Nephron (organoid): Measurements from ENCODE around the gene BSCL2.
A peak's percentile ranks its signal among the peaks of the same experiment; 100 is the strongest.
"Not testable (repeated sequence)": the region's sequence is repeated elsewhere in the genome, so short reads cannot be mapped to it uniquely, and the experiment has no call there.

ENCODE experiments used
- H3K27ac Mint-ChIP-seq, 3 experiments: 2 replicates each; pipeline ENCODE4 v1.8.0; 2020; ENCODE audit warnings: mixed read lengths in 3 of 3, mild to moderate bottlenecking in 2 of 3, moderate library complexity in 1 of 3
- H3K27me3 Mint-ChIP-seq: 2 replicates; pipeline ENCODE4 v1.8.0; 2021; ENCODE audit warnings: low read depth, mild to moderate bottlenecking, moderate library complexity, mixed read lengths
- H3K36me3 Mint-ChIP-seq: 2 replicates; pipeline ENCODE4 v1.8.0; 2020; ENCODE audit warnings: low read depth, mixed read lengths
- H3K4me1 Mint-ChIP-seq: 2 replicates; pipeline ENCODE4 v1.8.0; 2020; ENCODE audit warnings: mixed read lengths
- H3K4me3 Mint-ChIP-seq, 3 experiments: 2 replicates each; pipeline ENCODE4 v1.8.0; 2020; ENCODE audit warnings: mild to moderate bottlenecking in 3 of 3, mixed read lengths in 3 of 3, moderate library complexity in 2 of 3
- H3K9me3 Mint-ChIP-seq: 2 replicates; pipeline ENCODE4 v1.8.0; 2020; ENCODE audit warnings: mixed read lengths
- TF ChIP-seq, protein P1 (sequence below), 3 experiments: fragments of 200-600 bp; sonication (generic); IDR thresholded peaks; one replicate each; pipeline ENCODE4 v1.5.0; 2021; ENCODE audit warnings: antibody characterized with exemption in 3 of 3; ENCODE audit not compliant: unreplicated experiment in 3 of 3

The BSCL2 gene

DNA sequence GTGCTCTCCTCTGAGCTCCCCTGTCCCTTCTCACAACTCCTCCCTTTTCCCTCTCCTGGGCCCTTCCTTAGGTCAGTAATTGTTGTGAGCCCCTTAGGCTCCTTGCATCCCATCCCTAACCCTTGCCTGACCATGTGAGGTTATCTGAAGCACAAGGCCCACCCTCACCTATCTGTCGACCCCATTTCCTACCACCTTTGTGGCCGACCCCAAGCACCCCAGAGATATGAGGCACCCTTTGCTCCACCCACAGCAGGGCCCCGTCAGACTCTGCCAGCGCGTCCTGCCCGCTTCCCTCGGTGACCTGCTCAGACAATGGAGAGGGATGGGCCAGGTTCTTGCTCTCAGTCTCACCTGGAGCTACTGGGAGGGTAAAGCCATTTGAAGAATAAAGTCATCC is 1.6 kb upstream of the BSCL2 start:
- H3K27me3 Mint-ChIP-seq, result no peaks in the 10 kb centered on the region
- peaks cover 49% of the 10 kb centered on the region for H3K4me1 Mint-ChIP-seq
- peak overlapping the region; percentile 83 to 91 (median 90) for H3K4me3 Mint-ChIP-seq
- H3K9me3 Mint-ChIP-seq, result no peaks in the 10 kb centered on the region
- TF ChIP-seq, protein P1, sequence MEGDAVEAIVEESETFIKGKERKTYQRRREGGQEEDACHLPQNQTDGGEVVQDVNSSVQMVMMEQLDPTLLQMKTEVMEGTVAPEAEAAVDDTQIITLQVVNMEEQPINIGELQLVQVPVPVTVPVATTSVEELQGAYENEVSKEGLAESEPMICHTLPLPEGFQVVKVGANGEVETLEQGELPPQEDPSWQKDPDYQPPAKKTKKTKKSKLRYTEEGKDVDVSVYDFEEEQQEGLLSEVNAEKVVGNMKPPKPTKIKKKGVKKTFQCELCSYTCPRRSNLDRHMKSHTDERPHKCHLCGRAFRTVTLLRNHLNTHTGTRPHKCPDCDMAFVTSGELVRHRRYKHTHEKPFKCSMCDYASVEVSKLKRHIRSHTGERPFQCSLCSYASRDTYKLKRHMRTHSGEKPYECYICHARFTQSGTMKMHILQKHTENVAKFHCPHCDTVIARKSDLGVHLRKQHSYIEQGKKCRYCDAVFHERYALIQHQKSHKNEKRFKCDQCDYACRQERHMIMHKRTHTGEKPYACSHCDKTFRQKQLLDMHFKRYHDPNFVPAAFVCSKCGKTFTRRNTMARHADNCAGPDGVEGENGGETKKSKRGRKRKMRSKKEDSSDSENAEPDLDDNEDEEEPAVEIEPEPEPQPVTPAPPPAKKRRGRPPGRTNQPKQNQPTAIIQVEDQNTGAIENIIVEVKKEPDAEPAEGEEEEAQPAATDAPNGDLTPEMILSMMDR (IDR thresholded peaks at IDR 0.05; ENCODE audit: unreplicated experiment in 3 of 3), result no peak
- peak overlapping the region; percentile 96 to 99 (median 97) for H3K27ac Mint-ChIP-seq
- H3K36me3 Mint-ChIP-seq, result peaks cover 33% of the 10 kb centered on the region

DNA sequence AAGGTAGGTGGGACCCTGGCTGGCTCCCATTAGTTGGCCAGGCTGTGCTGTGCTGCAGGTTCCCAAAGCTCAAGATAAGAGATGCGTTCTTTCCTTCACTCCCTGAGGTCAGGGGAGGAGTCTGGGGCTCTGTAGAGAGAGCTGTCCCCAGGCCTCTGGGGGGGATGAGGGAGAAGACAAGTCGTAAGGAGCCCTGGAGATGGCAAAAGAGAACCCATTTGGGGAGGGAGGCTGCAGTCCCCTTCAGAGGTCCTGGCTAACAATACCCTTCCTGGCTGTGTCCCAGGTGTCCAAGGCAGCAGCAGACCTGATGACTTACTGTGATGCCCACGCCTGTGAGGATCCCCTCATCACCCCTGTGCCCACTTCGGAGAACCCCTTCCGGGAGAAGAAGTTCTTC is 1.2 kb upstream of the BSCL2 start:
- Mint-ChIP-seq H3K27ac (peak overlapping the region; percentile 96 to 99 (median 97)), H3K4me3 (peak overlapping the region; percentile 83 to 91 (median 90)), H3K4me1 (peaks cover 46% of the 10 kb centered on the region), H3K9me3 (no peaks in the 10 kb centered on the region), H3K36me3 (peaks cover 30% of the 10 kb centered on the region), H3K27me3 (no peaks in the 10 kb centered on the region)
- TF ChIP-seq, protein P1 (IDR thresholded peaks at IDR 0.05; ENCODE audit: unreplicated experiment in 3 of 3), result no peak

DNA sequence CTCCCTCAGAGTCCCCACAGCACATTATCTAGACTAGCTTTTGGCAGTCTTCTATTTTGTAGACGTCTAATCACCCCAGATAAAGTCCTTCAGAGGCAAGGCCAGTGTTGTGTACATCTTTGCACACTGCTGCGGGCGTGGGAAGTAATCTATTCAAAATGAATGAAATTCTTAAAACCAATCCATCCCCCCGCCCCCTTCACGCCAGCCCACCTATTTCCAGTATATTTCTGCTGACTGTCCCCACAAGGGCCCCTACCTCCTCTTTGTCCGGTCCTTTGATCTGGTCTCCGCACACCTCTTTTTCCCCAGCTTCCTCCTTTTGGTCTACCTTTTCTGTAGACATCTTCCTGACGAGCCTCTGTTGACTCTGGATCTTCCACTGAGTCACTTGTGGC is 375 bp downstream of the BSCL2 start:
- TF ChIP-seq, protein P1 (IDR thresholded peaks at IDR 0.05; ENCODE audit: unreplicated experiment in 3 of 3), result no peak
- no peaks in the 10 kb centered on the region for H3K27me3 Mint-ChIP-seq
- H3K27ac Mint-ChIP-seq, result peak overlapping the region; percentile 96 to 99 (median 97)
- no peaks in the 10 kb centered on the region for H3K9me3 Mint-ChIP-seq
- peak overlapping the region; percentile 83 to 91 (median 90) for H3K4me3 Mint-ChIP-seq
- peaks cover 25% of the 10 kb centered on the region for H3K36me3 Mint-ChIP-seq
- H3K4me1 Mint-ChIP-seq, result peaks cover 39% of the 10 kb centered on the region

DNA sequence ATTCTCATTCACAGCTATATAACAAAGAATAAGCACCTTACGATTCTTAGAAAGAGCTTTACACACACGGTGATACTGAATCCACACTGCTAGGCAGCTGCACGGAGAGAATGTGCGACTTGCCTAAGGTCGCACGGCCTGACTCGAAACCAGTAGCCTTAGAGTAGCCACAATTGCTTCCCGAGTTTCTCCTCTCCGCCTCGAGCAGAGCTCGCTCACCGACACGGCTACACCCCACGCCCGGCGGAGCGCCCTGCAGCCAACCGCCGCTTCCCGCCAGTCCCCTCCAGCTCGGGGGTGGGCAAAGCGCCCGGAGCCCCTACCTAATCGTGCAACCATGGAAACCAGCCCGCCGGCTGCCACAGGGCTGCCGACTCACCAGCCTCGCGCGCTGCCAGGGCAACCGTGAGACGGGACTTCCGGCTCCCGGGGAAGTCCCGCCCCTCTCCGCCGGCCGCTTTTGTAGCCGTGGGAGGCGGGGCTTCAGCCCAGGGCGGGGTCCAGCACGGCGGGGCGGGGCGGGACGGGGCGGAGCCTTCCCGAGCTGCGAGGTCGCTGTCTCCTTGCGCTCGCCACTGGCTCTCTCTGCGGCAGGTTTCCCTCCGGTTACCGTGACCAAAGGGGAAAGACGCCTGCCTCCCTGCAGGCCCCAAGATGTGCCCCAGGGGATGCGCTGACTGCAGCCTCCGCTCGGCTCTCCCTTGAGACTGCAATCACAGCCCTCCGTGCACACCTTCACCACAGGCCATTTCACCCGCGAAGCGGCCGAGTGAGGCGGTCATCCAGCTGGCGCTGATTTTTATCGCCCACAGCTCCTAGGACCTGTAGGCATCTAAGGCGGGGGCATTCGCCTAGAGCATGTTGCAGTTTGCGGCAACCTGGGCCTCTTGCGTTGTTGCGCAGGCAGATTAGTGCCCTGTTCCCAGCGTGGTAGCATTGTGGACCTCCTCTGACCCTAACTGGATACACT is 1.1 kb downstream of the BSCL2 start:
- Mint-ChIP-seq H3K4me3 (peak overlapping the region; percentile 83 to 93 (median 90)), H3K9me3 (no peaks in the 10 kb centered on the region), H3K36me3 (peaks cover 28% of the 10 kb centered on the region), H3K27ac (peak overlapping the region; percentile 96 to 99 (median 97)), H3K27me3 (no peaks in the 10 kb centered on the region), H3K4me1 (peaks cover 39% of the 10 kb centered on the region)
- TF ChIP-seq, protein P1 (IDR thresholded peaks at IDR 0.05; ENCODE audit: unreplicated experiment in 3 of 3), result no peak

DNA sequence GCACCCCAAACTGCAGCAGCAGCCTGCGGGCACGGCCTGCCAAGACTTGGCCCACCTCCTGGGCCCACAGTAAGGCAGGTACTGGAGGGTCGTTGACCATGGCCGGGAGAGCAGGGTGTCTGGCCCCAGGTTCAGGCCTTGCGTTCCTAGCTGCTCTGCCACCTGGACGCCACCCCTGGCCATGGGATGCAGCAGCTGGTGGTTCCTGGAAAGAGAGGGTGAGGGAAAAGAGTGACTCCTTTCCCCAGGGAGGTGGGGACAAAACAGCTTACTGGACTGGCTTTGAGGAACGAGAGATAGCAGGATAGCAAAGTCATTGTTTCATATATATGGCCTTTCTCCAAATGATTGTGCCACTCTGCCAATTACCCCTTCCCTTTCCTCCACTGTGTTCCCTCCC is 1.8 kb downstream of the BSCL2 start:
- Mint-ChIP-seq H3K9me3 (no peaks in the 10 kb centered on the region), H3K27me3 (no peaks in the 10 kb centered on the region), H3K27ac (peak overlapping the region; percentile 88 to 97 (median 89)), H3K4me1 (peaks cover 39% of the 10 kb centered on the region), H3K4me3 (peak overlapping the region; percentile 83 to 93 (median 90)), H3K36me3 (peaks cover 26% of the 10 kb centered on the region)
- TF ChIP-seq, protein P1 (IDR thresholded peaks at IDR 0.05; ENCODE audit: unreplicated experiment in 3 of 3), result no peak

DNA sequence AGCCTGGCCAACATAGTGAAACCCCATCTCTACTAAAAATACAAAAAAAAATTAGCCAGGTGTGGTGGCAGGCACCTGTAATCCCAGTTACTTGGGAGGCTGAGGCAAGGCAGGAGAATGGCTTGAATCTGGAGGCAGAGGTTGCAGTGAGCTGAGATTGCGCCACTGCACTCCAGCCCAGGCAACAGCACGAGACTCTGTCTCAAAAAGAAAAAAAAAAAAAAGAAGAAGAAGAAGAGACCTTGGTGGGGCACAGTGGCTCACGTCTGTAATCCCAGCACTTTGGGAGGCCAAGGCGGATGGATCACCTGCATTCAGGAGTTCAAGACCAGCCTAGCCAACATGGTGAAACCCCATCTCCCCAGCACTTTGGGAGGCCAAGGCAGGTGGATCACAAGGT is 3.3 kb downstream of the BSCL2 start:
- H3K27me3 Mint-ChIP-seq, H3K9me3 Mint-ChIP-seq, H3K27ac Mint-ChIP-seq: not testable (repeated sequence)
- peak overlapping the region in 2 of 3 experiments; percentile 17 to 22 for H3K4me3 Mint-ChIP-seq
- H3K36me3 Mint-ChIP-seq, result peaks cover 23% of the 10 kb centered on the region
- peaks cover 33% of the 10 kb centered on the region for H3K4me1 Mint-ChIP-seq
